NCI-H2081 (cell line): ENCODE results near the gene TADA2A.

ENCODE experiments used
- DNase-seq, 2 experiments: peaks; one replicate each; lab custom pipeline; 2025; lab: John Stamatoyannopoulos, UW

The TADA2A gene

GRCh38 chr17:37523715-37524219 lies 117.1 kb downstream of the TADA2A start:
- no peak for DNase-seq

- peak; percentile 45 to 58 for DNase-seq
Measured at GRCh38 chr17:37527249-37527851, 120.7 kb downstream of the TADA2A start.
